ENCODE results near the gene PALM.
"Not testable (repeated sequence)": the region's sequence is repeated elsewhere in the genome, so short reads cannot be mapped to it uniquely, and the experiment has no call there.

Gene PALM

DNA sequence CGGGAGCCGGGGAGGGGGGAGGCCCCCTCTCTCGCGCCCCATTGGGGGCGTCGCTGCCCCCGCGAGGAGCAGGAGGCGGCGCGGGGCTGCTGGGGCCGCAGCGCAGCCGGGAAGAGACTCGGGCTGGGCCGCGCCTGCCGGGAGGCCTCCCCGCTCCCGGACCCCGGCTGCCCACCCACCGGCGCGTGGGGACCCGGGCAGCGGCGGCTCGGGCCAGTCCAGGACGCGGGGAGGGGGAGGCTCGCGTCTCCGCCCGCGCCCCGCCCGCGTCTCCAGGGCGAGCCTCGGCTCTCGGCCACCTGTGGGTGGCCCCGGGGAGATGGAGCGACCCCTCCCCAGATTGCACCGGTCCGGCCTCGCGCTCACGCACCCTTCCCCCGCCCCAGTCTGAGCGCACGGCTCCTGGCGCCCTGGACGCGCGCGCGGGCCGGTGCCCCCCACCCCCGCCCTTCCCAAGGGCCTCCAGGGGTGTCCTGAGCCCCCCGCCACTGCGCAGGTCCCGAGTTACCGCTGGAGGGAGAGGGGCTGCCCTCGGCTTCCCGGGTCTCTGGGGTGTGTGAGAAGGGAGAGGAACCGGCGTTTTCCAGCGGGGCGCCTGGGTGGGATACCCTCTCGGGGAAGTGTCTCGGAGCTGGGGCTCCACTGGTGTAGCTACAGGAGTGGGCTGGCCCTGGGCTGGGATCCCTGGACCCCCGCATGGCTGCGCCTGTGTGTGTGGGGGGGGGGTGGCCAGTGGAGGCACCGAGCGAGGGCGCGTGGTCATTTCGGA is 645 bp downstream of the PALM start:
- no peak for DNase-seq

DNA sequence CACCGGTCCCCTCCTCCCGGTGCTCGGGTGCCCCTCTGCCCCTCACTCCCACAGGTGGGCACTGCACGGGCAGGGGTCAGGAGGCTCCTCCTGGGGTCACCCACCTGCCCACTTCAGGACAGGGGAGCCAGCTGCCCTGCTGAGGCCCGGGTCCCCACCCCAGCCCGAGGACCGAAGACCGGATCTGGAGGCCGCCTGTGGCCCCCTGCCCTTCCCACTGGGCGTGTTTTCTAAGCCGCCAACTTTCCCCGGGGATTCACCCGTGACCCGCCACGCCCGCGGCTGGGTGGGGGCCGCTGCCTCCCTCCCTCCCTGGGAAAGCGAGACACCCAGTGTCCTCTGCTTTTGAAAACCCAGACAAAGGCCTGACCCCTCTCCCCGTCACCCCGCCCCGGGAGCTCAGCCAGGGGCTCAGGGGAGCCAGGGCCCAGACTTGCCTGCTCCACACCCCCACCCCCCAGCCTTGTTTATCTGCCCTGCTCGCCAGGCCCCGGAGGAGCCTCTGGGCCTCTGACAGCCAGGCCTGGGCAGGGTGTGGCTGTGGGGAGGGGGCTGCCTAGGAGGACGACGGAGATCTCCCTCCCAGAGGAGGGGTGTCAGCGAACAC is 1.3 kb downstream of the PALM start:
- DNase-seq = no peak

DNA sequence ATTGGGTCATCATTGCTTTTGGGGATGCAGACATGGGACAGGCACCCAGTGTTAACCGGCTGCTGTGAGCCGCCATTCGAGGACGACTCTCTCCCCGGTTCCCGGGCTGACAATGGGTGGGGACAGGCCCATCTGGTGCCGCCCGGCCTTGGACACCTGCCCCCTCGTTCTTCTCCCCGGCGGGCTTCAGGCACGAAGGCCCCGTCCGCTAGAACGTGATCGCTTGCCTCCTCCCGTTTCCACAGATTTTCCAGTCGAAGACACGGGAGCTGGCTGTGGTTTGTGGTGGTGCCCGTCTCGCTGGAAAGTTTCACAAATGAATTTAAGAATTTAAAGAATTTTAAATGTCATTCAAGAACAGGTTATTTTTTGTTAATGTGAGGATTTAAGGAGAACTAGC is 2.0 kb downstream of the PALM start:
- no peak for DNase-seq

DNA sequence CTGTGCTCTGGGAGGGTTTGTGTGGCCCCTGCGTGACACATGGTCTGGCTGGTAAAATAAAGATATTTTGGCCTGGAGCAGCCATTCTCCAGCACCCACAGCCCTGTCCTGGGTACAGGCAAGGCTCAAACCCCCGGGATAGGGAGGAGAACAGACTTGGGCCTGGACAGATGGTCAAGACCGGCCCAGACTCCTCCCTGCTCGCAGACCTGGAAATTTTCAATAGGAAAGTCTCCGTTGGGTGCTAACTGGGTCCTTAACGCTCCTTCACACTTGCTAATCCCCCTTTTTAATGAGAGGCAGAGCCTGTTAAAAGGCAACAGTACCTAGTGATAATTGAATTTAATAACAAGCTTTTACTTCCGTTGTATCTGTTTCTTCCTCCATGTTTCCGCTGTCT is 2.5 kb downstream of the PALM start:
- DNase-seq = no peak

DNA sequence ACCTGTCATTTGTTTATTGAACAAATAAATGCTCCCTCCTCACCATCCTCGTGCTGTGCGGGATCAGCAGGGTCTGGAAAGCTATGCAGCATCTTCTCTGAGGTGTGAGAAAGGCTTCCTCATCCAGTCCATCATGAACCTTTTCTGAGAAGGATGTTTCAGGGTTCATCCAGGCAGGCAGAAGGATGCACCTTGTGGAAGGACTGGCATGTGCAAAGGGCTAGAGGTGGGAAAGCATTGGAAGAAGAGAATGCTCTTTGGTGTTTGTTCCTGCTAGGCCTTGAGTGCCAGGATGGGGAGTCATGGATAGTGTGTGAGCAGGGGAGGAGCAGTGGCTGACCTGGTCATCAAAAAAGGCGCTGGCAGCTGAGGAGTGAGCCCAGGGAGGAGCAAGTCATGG is 6.6 kb downstream of the PALM start:
- no peak for DNase-seq

DNA sequence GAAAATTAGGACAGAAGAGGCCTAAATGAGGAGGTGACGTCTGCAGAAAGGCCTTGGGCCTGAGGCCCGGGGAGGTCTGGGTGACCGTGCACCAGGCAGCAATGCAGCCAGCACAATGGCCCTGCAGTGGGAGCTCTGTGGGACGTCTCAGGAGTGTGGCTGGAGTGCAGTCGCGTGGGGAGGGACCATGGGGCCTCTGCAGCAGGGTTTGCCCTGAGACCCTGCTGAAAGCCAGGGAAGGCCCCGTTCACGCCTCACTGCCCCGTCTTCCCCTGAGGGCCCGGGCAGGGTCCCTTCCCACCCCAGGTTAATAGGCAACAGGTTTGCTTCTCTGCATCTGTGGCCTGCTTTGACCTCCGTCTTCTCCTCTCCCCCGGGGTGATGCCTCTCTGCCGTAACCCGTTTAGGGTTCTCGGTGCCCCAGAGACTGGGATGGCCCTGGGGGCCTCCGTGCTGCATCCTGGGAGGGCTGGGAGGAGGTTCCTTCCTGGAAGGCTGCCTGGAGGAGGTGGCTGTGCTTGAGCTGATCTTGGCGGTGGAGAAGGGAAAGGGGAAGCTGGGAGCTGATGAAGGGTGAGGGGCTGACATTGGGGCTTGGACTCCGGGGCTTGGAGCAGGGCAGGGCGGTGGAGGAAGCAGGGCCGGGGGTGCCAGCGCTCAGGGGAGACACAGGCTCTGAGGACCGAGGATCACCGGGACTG is 9.7 kb downstream of the PALM start:
- no peak for DNase-seq

DNA sequence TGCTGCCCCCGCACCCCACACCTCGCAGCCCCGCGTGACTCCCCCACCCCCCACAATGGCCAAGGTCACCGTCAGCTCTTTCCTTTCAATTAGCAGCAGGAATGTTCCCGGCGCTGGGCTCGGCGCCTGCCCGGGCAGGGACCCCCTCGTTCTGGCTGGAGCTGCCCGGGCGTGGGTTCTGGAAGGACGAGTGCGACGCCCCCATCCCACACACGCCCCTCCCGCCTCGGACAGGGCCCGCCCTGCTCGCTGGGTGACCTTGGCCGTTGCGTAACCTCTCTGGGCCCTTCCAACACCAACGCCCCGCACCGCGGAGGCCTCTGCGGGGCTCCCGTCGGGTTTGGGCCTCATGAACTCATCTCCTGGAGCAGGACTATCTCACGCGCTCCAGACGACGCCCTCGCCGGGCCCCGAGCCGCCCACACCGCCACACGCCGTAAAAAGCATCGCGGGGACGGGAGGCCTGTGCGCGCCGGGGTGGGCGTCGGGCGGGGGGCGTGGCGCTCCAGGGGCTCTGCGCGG is 10.3 kb downstream of the PALM start:
- DNase-seq = peak in 1 of 2 donors; percentile 19

DNA sequence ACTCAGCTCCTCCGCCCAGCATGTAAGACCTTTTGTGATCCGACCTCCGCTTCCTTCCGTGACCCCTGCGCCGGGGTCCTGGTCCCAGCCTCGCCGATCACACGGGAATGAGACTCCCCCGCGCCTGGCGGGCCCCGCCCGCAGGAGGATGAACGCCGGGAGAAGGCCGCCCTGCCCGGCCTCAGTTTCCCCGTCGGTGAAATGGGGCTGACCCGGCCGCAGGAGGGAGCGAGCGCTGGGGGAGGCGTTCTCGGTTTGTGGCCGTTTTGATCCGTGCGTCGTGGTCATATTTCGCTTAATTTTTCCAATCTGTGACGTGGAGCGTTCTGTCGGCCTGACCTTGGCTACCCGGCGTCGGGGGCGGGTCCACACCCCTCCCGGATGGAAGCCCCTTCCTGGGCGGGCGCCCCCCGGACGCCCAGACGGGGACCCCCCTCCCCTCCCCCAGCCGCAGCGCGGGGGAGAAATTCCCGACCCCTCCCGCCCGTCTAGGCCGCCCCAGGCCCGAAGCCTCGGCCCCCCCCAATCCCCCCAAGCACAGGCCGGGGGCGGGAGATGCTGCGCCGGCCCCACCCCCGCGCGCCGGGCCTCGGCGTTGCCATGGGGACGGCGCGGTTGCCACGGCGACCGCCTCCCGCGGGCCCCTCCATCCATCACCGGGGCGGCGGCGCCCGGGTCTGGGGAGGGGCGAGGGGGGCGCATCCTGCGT is 11.1 kb downstream of the PALM start:
- DNase-seq = no peak

DNA sequence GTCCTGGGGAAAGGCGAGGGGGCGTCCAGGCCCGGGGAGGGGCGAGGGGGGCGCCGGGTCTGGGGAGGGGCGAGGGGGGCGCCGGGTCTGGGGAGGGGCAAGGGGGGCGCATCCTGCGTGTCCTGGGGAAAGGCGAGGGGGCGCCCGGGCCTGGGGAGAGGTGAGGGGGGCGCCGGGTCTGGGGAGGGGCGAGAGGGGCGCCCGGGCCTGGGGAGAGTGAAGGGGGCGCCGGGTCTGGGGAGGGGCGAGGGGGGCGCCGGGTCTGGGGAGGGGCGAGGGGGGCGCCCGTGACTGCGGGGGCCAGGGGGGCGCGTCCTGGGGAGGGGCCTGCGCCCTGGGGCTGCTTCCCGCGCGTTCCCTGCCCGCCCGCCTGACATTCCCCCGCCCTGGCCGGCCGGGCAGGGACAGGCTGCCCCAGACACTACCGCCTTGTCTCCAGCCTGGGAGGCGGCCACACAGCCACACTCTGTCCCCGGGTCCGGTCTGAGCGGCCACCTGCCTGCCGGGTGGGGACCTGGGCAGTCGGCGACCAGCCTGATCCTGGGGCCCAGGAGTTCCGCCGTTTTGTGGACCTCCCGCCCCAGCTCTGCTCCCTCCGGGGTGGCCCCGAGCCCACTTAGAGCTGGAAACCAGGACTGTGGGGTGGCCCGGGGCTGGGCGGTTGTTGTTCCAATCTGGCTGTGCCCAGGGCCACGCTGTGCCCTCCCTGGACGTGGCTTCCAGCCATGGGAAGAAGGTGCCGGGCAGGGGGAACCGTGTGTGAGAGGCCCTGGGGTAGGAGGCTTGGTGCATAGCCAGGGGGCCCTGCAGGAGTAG is 11.8 kb downstream of the PALM start:
- no peak for DNase-seq

DNA sequence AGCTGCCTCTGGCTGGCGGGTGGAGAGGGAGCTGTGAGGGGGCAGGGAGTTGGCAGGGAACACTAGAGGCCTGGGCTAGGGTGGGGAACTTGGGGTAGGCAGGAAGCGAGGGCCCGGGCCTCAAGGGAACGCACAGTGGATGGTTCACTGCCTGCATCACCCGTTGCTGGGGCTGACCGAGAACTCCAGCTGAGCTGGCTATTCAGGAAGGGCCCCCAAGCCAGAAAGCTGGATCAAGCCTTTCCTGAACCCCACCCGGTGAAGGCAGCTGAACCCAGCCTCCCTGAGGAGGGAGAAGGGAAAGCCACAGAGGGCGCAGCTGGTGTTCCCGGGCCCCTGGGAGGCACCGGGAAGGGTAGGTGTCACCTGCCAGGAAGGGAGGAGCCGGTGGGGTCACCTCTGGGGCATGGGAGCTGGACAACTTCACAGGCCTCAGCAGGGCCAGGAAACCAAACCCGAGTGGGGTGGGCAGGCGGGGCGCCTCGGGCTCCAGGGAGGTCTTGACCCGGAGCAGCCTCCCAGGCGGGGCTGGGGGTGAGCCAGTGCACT is 13.9 kb downstream of the PALM start:
- no peak for DNase-seq

DNA sequence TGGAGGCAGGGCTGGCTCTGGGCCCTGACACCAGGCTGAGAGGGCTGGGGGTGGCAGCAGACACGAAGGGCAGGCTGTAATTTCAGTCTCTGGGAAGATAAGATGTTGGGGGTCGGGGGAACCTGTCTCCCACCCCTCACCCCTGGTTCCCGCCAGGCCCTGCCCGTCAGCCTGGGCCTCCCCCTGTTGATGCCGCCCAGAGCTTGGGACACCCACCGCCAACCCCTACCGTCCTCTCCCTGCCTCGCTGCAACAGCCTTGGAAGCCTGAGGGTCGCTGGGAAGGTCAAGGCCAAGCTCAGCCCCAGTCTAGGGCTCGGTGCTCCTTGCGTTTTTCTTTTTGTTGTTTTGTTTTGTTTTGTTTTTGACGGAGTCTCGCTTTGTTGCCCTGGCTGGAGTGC is 14.5 kb downstream of the PALM start:
- no peak for DNase-seq

DNA sequence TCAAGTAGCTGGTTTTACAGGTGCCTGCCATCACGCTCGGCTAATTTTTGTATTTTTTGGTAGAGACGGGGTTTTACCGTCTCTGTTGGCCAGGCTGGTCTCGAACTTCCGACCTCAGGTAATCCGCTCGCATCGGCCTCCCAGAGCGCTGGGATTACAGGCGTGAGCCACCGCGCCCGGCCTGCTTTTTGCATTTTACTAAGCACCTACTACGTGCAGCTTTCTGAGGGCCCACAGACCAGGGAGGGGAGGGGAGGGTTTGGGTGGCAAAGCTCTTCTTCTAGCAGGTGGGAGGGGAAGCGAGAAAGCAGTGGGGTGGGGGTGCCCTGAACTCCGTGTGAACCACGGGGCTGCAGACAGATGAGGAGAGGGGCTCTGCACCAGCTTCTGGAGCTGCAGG is 15.0 kb downstream of the PALM start:
- DNase-seq = no peak

DNA sequence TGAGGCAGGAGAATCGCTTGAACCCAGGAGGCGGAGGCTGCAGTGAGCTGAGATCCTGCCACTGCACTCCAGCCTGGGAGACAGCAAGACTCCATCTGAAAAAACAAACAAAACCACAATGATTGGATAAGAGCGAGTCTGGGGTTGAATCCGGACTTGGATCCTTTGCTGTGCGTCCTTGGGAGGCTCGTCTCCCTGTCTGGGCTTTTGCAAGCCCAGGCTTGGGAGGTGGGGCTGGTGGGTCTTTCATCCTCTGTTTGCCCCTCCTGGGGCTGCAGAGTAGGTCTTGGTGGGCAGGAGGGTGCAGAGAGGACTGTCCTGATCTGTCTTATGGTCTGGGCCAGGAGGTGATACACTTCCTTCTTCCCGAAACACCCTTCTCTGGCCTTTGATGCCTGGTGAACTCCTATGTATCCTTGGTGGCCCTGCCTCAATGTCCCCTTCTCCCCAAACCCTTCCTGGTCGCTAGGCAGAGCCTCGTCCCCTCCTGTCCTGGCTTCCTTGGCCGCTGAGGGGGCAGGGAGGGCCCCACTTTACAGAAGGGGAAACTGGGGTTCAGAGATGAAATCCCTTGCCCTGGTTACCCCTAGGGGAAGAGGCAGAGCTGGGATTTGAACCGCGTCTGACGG is 16.8 kb downstream of the PALM start:
- DNase-seq = no peak

DNA sequence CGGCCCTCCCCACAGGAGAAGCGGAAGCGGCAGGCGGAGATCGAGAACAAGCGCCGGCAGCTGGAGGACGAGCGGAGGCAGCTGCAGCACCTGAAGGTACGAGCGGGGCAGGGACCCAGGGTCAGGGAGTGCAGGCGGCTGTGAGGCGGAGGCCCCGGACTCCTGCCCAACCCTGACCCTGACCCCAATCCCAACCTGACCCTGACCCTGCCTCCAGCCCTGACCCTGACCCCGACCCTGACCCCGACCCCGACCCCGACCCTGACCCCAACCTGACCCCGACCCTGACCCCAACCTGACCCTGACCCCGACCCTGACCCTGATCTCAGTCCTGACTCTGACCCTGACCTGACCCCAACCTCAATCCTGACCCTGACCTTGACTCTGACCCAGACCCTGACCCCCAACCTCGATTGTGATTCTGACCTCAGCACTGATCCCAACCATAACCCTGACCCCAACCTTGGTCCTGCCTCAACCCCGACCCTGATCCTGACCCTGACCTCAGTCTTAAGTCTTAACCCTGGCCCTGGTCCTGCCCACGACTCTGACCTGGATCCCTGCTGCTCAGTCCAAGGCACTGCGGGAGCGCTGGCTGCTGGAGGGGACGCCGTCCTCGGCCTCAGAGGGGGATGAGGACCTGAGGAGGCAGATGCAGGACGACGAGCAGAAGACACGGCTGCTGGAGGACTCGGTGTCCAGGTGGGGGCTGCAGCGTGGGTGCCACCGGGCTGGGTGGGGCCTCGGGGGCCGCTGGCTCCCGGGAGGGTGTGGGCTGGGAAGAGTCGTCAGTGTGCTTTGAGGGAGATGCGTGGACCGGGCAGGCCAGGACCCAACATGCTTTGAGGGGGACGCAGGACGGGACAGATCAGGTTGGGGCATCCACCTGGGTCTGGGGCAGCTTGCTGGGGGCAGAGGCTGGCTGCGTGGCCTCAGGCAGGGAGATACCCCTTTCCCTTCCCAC is 18.5 kb downstream of the PALM start:
- no peak for DNase-seq

DNA sequence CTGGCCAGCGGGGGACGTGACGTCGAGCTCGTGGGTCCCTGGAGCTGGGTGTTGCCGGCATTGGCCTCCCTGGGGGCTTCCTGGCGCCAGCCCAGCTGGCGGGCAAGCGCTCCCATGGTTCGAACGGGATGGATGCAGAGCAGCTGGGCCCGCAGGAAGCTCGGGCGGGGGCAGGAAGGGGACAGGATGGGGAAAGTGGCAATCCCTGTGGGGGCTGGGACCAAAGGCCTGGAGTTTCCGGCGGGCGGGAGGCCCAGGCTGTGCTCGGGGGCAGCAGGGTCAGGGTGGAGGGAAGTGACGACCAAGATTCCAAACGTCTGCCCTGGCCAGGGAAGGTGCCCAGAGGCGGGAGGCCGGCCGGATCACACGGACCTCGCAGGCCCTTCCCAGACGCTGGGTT is 19.3 kb downstream of the PALM start:
- DNase-seq = no peak

DNA sequence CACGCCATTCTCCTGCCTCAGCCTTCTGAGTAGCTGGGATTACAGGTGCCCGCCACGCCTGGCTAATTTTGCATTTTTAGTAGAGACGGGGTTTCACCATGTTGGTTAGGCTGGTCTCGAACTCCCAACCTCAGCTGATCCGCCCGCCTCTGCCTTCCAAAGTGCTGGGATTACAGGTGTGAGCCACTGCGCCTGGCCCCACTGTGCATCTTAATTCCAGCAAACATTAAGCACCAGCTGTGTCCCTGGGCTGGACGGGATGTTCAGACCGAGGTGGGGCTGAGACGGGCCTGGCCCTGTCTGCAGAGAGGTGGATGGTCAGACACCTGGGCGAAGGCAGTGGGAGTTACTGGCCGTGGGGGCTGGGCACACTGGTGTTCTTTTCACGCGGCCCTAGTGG is 20.8 kb downstream of the PALM start:
- DNase-seq = not testable (repeated sequence)

DNA sequence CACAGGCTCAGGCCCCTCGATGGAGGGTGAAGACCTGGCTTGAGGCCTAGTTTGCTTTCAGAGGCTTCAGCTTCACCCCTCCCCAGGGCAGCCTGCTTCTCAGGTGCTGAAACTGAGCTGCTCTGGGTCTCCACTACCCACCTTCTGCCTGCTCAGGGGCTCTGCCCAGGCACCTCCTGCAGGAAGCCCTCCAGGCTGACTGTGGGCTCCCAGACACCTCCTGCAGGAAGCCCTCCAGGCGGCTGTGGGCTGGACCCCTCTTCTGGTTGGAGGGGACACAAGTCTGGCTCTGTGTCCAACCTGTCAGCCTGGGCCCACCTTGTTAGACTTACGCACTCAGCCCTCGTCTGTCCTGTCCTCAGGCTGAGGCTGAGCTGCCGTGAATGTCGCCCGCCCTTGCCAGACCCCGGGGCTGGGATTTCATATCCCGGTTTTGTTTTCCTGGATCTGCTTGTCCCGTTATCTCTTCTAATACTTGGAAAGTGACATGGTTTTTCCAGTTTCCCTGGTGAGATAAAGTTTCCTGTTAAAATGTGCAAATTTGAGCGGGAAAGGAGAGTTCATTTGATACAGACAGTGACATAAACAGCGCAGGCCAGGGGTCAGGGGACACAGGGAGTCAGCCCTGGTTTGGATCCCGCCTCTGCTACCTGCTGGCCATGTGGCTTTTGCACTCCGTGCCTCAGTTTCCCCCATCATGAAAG is 21.4 kb downstream of the PALM start:
- no peak for DNase-seq

DNA sequence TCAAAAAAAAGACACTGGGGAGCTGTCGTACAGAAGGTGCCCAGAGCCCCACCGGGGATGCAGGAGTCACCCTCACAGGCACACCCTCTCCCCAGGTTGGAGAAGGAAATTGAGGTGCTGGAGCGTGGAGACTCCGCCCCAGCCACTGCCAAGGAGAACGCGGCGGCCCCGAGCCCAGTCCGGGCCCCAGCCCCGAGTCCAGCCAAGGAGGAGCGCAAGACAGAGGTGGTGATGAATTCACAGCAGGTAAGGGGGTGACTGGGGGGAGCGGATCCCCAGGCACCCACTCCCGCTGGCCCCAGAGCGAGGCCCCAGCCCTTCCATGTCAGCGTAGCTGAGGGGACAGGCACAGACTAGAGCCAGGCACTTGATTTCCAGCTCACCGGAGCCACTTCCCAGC is 22.3 kb downstream of the PALM start:
- no peak for DNase-seq

DNA sequence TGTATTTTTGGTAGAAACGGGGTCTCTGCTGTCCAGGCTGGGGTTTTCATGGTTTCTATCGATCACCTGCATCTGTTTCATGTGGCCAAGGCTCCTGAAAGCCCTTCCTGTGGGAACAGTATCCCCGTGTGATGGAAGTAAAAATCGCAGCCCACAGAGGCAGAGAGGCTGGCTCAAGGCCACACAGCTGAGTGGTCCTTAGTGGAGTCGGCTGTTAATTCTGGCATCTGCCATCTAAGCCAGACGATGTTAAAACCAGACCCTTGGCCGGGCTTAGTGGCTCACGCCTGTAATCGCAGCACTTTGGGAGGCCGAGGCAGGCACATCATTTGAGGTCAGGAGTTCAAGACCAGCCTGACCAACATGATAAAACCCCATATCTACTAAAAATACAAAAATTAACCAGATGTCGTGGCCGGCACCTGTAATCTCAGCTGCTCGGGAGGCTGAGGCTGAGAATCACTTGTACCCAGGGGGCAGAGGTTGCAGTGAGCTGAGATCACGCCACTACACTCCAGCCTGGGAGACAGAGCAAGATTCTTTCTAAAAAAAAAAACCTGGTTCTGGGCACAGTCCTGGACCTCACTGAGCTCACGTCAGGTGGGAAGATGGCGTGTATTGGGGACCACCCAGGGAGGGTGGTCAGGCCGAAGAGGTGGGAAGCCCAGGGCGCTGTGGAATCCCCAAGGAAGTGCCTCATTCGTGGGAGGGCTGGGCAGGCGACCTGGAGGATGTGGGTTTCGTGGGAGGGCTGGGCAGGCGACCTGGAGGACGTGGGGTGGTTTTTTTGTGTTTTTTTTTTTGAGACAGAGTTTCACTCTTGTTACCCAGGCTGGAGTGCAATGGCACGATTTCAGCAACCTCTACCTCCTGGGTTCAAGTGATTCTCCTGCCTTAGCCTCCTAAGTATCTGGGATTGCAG is 23.7 kb downstream of the PALM start:
- no peak for DNase-seq

All from inflammatory macrophage treated with lipopolysaccharide for 1 hour (primary cell).